Mesenchymal stem cell (in vitro differentiated cells and primary cell): ENCODE measurements around the gene GPER1.

Experiments
- DNase-seq: peaks from one replicate; pipeline ENCODE4 v3.0.0-alpha.2; 2013
- H2AFZ ChIP-seq: one replicate; pipeline ENCODE4 v1.6.1; 2013; ENCODE audit warnings: low read depth, mild to moderate bottlenecking, control low read depth, inconsistent platforms, low read length, moderate library complexity
- H2AK5ac ChIP-seq: 2 replicates; pipeline ENCODE4 v1.6.1; 2013; ENCODE audit warnings: low read length, moderate library complexity, mild to moderate bottlenecking, inconsistent platforms; ENCODE audit not compliant: severe bottlenecking
- H2BK120ac ChIP-seq: one replicate; pipeline ENCODE4 v1.6.1; 2013; ENCODE audit warnings: low read depth, mild to moderate bottlenecking, inconsistent platforms, low read length, moderate library complexity
- H2BK12ac ChIP-seq, 2 experiments: one replicate each; pipeline ENCODE4 v1.6.1; 2013; ENCODE audit warnings: inconsistent platforms in 2 of 2, low read length in 2 of 2, mild to moderate bottlenecking in 2 of 2, moderate library complexity in 2 of 2, control low read depth in 1 of 2
- H2BK15ac ChIP-seq: one replicate; pipeline ENCODE4 v1.6.1; 2013; ENCODE audit warnings: mild to moderate bottlenecking, low read depth, inconsistent platforms; ENCODE audit not compliant: poor library complexity, severe bottlenecking
- H2BK5ac ChIP-seq: 2 replicates; pipeline ENCODE4 v1.6.1; 2013; ENCODE audit warnings: low read depth, mild to moderate bottlenecking, low read length, control low read depth, inconsistent platforms; ENCODE audit not compliant: poor library complexity, severe bottlenecking
- H3K14ac ChIP-seq, 2 experiments: one replicate each; pipeline ENCODE4 v1.6.1; 2013; ENCODE audit warnings: inconsistent platforms in 2 of 2, low read length in 2 of 2, control low read depth in 1 of 2, mild to moderate bottlenecking in 1 of 2, moderate library complexity in 1 of 2
- H3K18ac ChIP-seq, 2 experiments: one replicate each; pipeline ENCODE4 v1.6.1; 2013; ENCODE audit warnings: inconsistent platforms in 2 of 2, low read length in 2 of 2, control low read depth in 1 of 2, low read depth in 1 of 2, mild to moderate bottlenecking in 1 of 2
- H3K23ac ChIP-seq, 2 experiments: one replicate each; pipeline ENCODE4 v1.6.1; 2013; ENCODE audit warnings: inconsistent platforms in 2 of 2, low read length in 2 of 2, mild to moderate bottlenecking in 2 of 2, moderate library complexity in 2 of 2, control low read depth in 1 of 2
- H3K27ac ChIP-seq: 2 replicates; pipeline ENCODE4 v1.5.1; 2013; ENCODE audit warnings: mild to moderate bottlenecking, moderate library complexity, low read length, control low read depth, inconsistent platforms; ENCODE audit not compliant: poor library complexity, severe bottlenecking
- H3K27me3 ChIP-seq, 2 experiments: 2 replicates each; pipeline versions ENCODE4 v1.6.1 to v1.7.0; 2013; ENCODE audit warnings: low read length in 2 of 2, mild to moderate bottlenecking in 2 of 2, moderate library complexity in 2 of 2, control low read depth in 1 of 2, inconsistent platforms in 1 of 2; ENCODE audit not compliant: control insufficient read depth in 1 of 2, insufficient read depth in 1 of 2
- H3K36me3 ChIP-seq, 2 experiments: 2 replicates each; pipeline versions ENCODE4 v1.6.1 to v1.7.0; 2013; ENCODE audit warnings: low read length in 2 of 2, control low read depth in 1 of 2, inconsistent platforms in 1 of 2, low read depth in 1 of 2, mild to moderate bottlenecking in 1 of 2; ENCODE audit not compliant: insufficient read depth in 2 of 2, control insufficient read depth in 1 of 2
- H3K4ac ChIP-seq, 2 experiments: one replicate each; pipeline ENCODE4 v1.6.1; 2013; ENCODE audit warnings: inconsistent platforms in 2 of 2, low read length in 2 of 2, mild to moderate bottlenecking in 2 of 2, moderate library complexity in 2 of 2, control low read depth in 1 of 2, low read depth in 1 of 2
- H3K4me1 ChIP-seq: 2 replicates; pipeline ENCODE4 v1.6.1; 2013; ENCODE audit warnings: low read depth, low read length, control low read depth; ENCODE audit not compliant: control insufficient read depth, insufficient read depth
- H3K4me2 ChIP-seq: 2 replicates; pipeline ENCODE4 v1.6.1; 2013; ENCODE audit warnings: low read length, mild to moderate bottlenecking, inconsistent platforms; ENCODE audit not compliant: poor library complexity, severe bottlenecking
- H3K4me3 ChIP-seq, 2 experiments: 2 replicates each; pipeline versions ENCODE4 v1.5.1 to v1.7.0; 2013; ENCODE audit warnings: low read length in 2 of 2, mild to moderate bottlenecking in 2 of 2, control low read depth in 1 of 2, low read depth in 1 of 2; ENCODE audit not compliant: insufficient read depth in 1 of 2
- H3K79me1 ChIP-seq: replicated peaks from 2 replicates; pipeline ENCODE4 v1.6.1; 2013; ENCODE audit warnings: mild to moderate bottlenecking, control low read depth, low read length, inconsistent platforms; ENCODE audit not compliant: poor library complexity, severe bottlenecking
- H3K9ac ChIP-seq: 2 replicates; pipeline ENCODE4 v1.7.0; 2013; ENCODE audit warnings: mild to moderate bottlenecking, low read length, moderate library complexity
- H3K9me3 ChIP-seq: 2 replicates; pipeline ENCODE4 v1.7.0; 2013; ENCODE audit warnings: mild to moderate bottlenecking, low read length; ENCODE audit not compliant: control insufficient read depth
- H4K8ac ChIP-seq: one replicate; pipeline ENCODE4 v1.6.1; 2013; ENCODE audit warnings: inconsistent platforms, mild to moderate bottlenecking, low read length, moderate library complexity
- H4K91ac ChIP-seq: one replicate; pipeline ENCODE4 v1.6.1; 2013; ENCODE audit warnings: mild to moderate bottlenecking, low read length, inconsistent platforms
- WGBS: methylation state at CpG from one replicate; pipeline ENCODE4 v1.1.7; 2013; ENCODE audit warnings: mixed read lengths; 5-methylcytosine and 5-hydroxymethylcytosine counted together

Gene GPER1

GRCh38 chr7:1083729-1084657 is 3.9 kb upstream of the GPER1 start:
- WGBS: 94% methylated on average over 45 of the region's 45 CpGs
- H3K36me3 ChIP-seq: peaks cover 0 to 28% of the 10 kb centered on the region in 2 experiments

GRCh38 chr7:1085266-1085665 is 2.6 kb upstream of the GPER1 start:
- H2AK5ac ChIP-seq: no peak overlapping the region
- no peak overlapping the region for H3K18ac ChIP-seq
- H3K36me3 ChIP-seq: peaks cover 0 to 31% of the 10 kb centered on the region in 2 experiments
- 66% methylated on average over 10 of the region's 10 CpGs for WGBS
- no peak overlapping the region for H2BK5ac ChIP-seq
- no peak overlapping the region for H4K8ac ChIP-seq
- no peak overlapping the region for H4K91ac ChIP-seq
- H2BK15ac ChIP-seq: no peak overlapping the region
- H3K4ac ChIP-seq: no peak overlapping the region
- peaks cover 39% of the 10 kb centered on the region for H3K79me1 ChIP-seq
- H3K14ac ChIP-seq: no peak overlapping the region
- H3K4me2 ChIP-seq: no peak overlapping the region
- no peak overlapping the region for H3K4me3 ChIP-seq
- no peak overlapping the region for H2BK120ac ChIP-seq
- no peaks in the 10 kb centered on the region for H3K9me3 ChIP-seq
- H3K27ac ChIP-seq: no peak overlapping the region
- H3K23ac ChIP-seq: no peak overlapping the region
- peak; percentile 35 for DNase-seq
- H3K4me1 ChIP-seq: peaks cover 46% of the 10 kb centered on the region
- H2AFZ ChIP-seq: no peak overlapping the region
- H3K9ac ChIP-seq: peak overlapping the region; percentile 88
- no peaks in the 10 kb centered on the region for H3K27me3 ChIP-seq
- no peak overlapping the region for H2BK12ac ChIP-seq

More at GRCh38 chr7:1083729-1084657, 3.9 kb upstream of the GPER1 start:
- Histone ChIP-seq H3K79me1 (peaks cover 46% of the 10 kb centered on the region), H3K4me2 (no peak overlapping the region), H2BK12ac (no peak overlapping the region), H3K4ac (no peak overlapping the region), H2AFZ (no peak overlapping the region), H3K23ac (no peak overlapping the region), H3K27ac (no peak overlapping the region), H3K27me3 (no peaks in the 10 kb centered on the region), H4K8ac (no peak overlapping the region), H3K14ac (peak overlapping the region in 1 of 2 experiments; percentile 62), H3K4me3 (no peak overlapping the region), H4K91ac (peak overlapping the region; percentile 56), H3K4me1 (peaks cover 44% of the 10 kb centered on the region), H2AK5ac (no peak overlapping the region), H2BK15ac (no peak overlapping the region), H2BK120ac (no peak overlapping the region), H3K18ac (peak overlapping the region; percentile 5 to 59), H2BK5ac (no peak overlapping the region), H3K9ac (no peak overlapping the region), H3K9me3 (no peaks in the 10 kb centered on the region)
- DNase-seq: no peak

- Histone ChIP-seq H2AK5ac (no peak overlapping the region), H2BK120ac (no peak overlapping the region), H3K14ac (no peak overlapping the region), H3K9me3 (no peaks in the 10 kb centered on the region), H4K8ac (no peak overlapping the region), H3K4me1 (peaks cover 43% of the 10 kb centered on the region), H2BK15ac (peak overlapping the region; percentile 44), H3K27me3 (no peaks in the 10 kb centered on the region), H3K4ac (no peak overlapping the region), H3K27ac (no peak overlapping the region), H3K79me1 (peaks cover 36% of the 10 kb centered on the region), H3K4me3 (peak overlapping the region in 1 of 2 experiments; percentile 89), H2BK5ac (no peak overlapping the region), H3K9ac (peak overlapping the region; percentile 88), H3K4me2 (no peak overlapping the region), H3K18ac (peak overlapping the region in 1 of 2 experiments; percentile 30), H2BK12ac (peak overlapping the region in 1 of 2 experiments; percentile 29), H3K23ac (no peak overlapping the region), H3K36me3 (peaks cover 2 to 31% of the 10 kb centered on the region in 2 experiments), H2AFZ (no peak overlapping the region), H4K91ac (no peak overlapping the region)
- 91% methylated on average over 11 of the region's 11 CpGs for WGBS
- DNase-seq: no peak
These were observed 1.9 kb upstream of the GPER1 start for GRCh38 chr7:1085910-1086421.
